GM10266 (cell line): ENCODE measurements around the gene WDR6.

Experiments used
- DNase-seq: peaks from one replicate; pipeline ENCODE4 v3.0.0; 2012; ENCODE audit errors: extremely low spot score
- CTCF ChIP-seq: IDR thresholded peaks from 2 replicates; pipeline ENCODE4 v1.5.1; 2012; ENCODE audit warnings: mild to moderate bottlenecking, low read depth; ENCODE audit not compliant: control insufficient read depth, insufficient read depth; ENCODE audit errors: missing control alignments

The WDR6 gene

GRCh38 chr3:49012441-49013017 lies 5.3 kb downstream of the WDR6 start:
- no peak for TF ChIP-seq CTCF
- DNase-seq: no peak

- DNase-seq: no peak
- TF ChIP-seq CTCF: no peak
These were observed 6.0 kb downstream of the WDR6 start for GRCh38 chr3:49013113-49013737.

- DNase-seq: peak; percentile 47
These were observed 6.8 kb downstream of the WDR6 start for GRCh38 chr3:49013738-49014660.

GRCh38 chr3:49015072-49015471 lies 7.9 kb downstream of the WDR6 start:
- DNase-seq: no peak
- no peak for TF ChIP-seq CTCF

More at GRCh38 chr3:49013738-49014660, 6.8 kb downstream of the WDR6 start:
- TF ChIP-seq CTCF: peak; percentile 61

GRCh38 chr3:49015765-49016164 lies 8.6 kb downstream of the WDR6 start:
- DNase-seq: no peak
- no peak for TF ChIP-seq CTCF

- TF ChIP-seq CTCF: no peak
- DNase-seq: no peak
These were observed 9.4 kb downstream of the WDR6 start for GRCh38 chr3:49016414-49017228.
